LoVo (cell line): ENCODE measurements around the gene CYP27C1.
"Not testable (repeated sequence)": the region's sequence is repeated elsewhere in the genome, so short reads cannot be mapped to it uniquely, and the experiment has no call there.

Source experiments
- DNase-seq: peaks from one replicate; pipeline ENCODE4 v3.0.0-alpha.2; 2016; ENCODE audit warnings: low spot score

Gene CYP27C1

DNA sequence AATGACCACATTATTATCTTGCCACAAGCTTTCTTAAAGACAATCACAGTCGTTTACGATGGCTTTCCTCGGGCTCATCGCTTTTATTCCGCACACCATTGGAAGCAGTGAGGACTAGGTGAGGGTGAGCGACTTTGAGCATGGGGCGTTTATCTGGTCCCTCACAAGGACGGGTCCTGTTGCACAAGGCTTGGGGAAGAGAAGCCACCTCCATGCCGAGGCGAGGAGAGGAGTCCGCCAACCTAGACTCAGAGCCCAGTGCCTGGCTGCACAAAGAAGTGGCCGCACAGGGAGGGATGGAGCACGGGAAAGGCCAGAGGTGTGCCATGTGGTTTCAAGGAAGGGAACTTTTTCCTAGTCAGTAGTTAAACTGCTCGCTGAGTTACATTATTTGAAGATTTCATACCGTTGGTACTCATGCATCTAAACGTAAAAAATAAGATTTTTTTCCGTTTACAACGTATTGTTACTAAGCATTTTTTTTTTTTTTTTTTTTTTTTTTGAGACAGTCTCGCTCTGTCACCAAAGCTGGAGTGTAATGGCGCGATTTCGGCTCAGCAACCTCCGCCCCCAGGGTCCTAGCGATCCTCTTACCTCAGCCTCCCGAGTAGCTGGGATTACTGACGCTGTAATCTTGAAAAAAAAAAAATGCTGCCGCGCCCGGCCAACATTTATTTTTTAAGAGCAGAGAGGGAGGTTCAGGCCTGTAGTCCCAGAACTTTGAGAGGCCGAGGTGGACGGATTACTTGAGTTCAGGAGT lies 849 bp upstream of the CYP27C1 start:
- no peak for DNase-seq

DNA sequence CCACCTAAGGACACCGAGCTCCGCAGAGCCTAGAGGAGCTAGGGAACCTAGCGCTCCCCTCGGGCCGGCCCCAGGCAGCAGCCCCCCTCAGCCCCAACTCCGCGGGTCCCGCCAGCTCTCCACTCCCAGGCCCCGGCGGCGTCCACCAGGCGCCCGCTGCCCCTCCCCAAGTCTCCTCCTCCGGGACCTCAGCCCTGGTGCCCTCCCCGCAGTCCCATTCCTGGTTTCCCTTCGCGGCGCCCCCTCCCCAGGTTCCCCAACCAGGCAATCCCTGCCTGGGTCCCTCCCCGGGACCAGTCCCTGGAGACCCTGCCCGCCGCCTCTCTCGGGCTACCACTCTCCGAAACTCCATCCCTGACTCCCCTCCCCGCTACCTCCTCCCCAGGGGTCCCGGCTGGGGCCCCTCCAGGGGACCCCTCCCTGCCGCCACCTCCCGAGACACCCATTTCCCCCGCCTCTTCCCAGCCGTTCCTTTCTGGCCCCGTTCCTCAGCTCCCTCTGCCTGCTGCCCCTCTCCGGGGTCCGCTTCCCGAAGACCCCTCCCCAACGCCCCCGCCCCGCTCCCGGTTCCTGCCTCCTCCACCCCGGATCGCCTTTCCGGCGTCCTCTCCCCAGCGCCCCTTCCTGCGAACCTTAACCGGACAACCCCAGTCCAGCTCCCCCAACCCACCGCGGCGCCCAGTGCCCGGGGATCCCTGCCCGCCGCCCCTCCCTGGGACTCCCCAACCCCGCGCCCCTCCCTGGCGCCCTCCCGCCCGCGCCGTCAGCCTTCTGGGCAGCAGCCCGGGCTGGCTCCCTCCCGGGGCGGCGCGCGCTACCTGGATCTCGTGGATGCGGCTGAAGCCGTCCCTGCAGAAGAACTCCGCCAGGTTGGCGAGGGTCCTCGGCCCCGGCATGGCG lies 678 bp downstream of the CYP27C1 start:
- peak; percentile 24 for DNase-seq

DNA sequence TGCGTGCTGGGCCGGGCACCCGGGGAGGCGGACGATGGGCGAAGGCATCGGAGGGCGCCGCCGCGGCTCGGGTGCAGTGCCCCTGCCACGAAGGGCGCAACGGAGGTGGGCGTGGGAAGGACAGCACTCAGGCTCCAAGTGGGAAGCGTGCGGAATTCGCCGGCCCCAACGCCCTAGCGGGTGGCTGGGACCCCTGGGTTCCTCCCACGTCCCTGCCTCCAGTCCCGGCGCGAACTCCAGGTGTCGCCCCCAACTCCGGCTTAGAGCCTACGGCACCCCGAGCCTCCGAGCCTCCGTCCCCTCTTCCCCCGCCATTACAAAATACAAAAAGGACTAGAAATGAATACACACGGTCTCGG lies 1.3 kb downstream of the CYP27C1 start:
- no peak for DNase-seq

DNA sequence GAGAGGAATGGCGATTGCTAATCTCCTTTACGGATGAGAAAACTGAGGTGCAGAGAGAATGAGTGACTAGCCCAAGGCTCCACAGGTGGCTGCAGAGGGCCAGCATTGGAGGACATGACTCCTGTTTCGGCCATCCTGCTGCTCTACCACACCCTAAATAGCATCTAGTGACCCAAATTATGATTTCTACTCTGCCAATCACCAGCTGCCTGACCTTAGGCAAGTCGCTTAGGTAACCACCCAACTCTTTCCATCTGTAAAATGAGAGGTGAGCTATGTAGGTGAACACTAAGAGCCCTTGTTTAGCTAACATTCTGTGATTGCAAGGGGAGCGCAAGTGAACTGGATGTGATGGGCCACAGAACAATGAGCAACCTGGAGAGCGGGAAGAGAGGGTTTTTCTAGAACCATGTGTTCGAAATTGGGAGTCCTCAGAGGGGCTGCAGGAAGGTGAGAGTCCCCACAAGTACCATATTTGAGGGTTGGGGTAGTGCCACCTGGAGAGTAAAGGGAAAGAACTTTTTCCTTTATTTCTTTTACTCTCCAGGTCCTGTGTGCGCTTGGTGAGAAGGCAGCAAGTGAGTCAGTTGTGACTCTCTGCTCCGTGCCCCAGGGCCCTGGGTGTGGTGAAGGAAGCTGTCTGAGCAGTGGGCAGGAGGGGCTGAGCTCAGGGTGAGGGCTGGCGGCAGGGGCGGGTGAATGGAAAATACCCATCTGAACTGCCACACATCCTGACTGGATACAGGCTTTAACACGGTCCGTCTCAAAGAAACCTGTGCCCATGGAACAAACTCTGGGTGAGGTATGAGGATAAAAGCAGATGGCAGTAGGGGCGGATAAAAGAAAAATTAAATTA lies 2.4 kb downstream of the CYP27C1 start:
- peak; percentile 58 for DNase-seq

DNA sequence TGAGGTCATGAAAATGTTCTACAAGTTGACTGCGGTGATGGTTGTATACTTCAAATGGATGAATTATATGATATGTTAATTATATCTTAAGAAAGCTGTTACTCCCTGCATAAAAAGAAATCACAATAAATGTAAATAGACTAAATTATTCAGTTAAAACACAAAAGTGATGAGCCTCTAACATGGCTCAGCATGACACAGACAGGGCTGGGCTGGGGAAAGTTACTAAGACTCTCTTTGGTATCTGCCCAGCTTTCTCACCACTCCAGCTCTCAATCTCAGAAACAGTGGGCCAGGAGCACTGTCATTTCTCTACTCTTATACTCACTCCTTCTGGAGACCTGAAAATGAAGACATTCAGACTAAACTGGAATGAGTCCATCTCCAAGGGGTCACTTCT lies 3.5 kb downstream of the CYP27C1 start:
- no peak for DNase-seq

DNA sequence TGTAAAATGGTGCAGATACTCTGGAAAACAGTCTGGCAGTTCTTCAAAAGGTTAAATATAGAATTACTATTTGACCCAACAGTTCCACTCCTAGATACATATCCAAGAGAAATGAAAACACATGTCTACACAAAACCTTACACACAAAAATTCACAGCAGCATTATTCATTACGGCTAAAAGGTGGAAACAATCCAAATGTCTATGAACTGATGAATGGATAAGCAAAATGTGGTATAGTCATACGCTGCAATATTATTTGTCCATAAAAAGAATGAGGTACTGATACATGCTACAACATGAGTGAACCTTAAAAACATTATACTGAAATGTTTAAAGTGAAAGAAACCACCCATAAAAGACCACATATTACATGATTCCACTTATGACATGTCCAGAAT lies 4.0 kb downstream of the CYP27C1 start:
- DNase-seq: no peak

DNA sequence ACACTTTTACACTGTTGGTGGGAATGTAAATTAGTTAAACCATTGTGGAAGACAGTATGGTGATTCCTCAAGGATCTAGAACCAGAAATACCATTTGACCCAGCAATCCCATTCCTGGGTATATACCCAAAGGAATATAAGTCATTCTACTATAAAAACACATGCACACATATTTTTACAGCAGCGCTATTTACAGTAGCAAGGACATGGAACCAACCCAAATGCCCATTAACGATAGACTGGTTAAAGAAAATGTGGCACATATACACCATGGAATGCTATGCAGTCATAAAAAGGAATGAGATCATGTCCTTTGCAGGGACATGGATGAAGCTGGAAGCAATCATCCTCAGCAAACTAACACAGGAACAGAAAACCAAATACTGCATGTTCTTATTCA lies 5.9 kb downstream of the CYP27C1 start:
- not testable (repeated sequence) for DNase-seq

DNA sequence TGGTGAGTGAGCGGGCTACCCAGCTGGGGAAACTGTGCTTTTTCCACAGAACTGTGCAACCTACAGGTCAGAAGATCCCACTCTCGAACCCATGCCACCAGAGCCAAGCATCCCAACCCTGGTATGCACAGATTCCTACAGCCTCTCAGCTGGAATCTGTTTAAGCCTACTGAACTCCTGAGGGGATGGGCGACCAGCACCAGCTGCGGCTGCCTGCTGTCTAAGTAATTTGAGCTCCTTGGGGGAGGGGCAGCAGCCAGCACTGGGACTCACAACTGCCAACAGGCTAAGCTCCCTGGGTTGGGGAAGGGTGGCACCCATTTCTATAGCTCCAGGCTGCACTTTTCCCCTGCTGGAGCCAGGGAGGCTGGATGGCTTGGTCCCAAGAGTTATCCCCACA lies 11.8 kb downstream of the CYP27C1 start:
- no peak for DNase-seq

DNA sequence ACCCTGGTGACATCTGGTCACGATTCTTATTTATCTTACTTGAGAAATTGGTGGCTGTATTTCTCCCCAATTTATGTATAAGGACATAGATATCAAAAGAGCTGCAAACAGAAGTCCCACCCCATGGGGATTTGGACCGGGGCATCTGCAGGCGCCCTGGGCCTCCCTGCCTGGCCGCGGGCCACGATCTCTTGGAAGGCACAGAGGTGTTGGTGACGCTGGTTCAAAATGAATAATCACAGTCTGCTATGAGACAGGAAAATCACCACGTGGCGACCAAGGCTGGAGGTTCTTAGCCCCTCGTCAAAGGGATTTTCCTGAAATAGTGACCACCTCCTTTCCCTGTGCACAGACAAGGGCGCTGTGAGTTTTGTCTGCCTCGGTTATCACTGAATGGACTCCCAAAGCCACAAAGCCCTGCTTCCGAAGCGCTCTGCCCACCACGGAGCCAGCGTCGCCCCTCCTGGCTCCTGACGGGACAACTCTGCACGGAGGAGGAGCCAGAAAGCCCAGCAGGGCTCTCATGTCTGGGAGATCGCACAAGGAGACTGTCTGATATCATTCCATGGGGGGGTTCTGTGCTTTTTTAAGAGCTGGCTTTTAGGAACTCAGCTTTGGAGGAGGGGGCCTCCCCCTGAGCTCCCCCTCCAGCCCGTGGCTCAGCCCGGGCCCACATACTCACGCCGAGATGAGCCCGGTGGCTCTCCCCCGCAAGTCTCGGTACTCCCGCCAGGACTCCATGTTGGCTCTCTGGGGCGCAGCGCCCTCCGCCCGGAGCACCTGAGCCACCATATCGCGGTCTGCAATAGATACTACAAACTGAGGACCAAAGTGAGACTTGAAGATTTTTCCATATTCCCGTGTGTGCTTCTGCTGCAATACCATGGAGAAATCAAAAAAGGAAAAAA lies 14.6 kb downstream of the CYP27C1 start:
- DNase-seq: no peak

DNA sequence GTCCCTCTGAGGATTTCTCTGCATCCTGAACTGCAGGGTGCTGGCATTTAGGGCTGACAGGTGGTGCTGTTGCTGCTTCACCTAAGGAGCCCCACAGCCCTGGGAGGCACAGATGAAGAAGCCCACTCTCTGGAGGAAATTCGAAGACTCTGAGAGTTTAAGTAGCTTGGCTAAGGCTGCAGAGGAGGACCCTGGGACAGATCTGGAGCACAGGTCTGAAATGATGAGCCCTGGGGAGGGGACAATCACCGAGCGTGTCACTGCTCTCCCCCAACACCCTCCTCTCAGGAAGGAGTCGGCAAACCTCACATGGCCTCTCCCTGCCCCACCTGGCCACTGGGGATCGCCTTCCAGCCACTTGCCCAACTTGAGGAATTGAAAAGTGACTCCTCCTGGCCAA lies 18.6 kb downstream of the CYP27C1 start:
- DNase-seq: no peak

DNA sequence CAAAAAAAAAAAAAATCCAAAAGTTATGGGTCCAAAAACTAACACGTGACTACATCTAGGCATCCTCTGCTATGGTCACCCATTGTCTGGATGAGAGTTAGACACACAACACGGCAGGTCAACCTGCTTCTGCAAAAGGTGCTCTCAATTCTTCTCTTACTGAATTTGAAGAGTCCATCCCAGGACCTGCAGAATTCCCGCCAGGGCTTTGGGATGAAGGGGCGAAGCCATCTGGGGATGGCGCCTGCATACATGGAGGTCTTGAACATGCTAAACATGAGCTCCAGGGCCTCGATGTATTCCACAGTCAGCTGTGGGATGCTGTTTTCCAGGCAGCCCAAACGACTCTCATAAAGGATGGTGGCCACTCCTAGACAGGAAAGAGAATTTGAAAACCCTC lies 19.1 kb downstream of the CYP27C1 start:
- no peak for DNase-seq

DNA sequence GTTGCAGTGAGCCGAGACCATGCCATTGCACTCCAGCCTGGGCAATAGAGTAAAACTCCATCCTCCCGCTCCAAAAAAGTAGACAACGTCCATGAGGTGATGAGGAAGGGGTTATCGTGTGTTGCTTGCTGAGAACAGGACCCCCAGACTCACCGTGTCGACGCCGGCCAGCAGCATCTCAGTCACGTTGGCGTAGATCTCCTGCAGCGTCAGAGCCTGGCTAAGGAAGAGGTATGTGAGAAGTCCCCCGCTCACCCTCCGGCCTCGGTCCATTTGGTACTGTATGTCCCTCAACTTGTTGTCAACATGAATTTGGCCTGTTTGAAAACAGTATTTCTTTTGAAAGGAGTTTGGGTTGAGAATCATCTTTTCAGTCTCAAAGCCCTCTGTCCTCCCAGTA lies 20.9 kb downstream of the CYP27C1 start:
- DNase-seq: no peak

DNA sequence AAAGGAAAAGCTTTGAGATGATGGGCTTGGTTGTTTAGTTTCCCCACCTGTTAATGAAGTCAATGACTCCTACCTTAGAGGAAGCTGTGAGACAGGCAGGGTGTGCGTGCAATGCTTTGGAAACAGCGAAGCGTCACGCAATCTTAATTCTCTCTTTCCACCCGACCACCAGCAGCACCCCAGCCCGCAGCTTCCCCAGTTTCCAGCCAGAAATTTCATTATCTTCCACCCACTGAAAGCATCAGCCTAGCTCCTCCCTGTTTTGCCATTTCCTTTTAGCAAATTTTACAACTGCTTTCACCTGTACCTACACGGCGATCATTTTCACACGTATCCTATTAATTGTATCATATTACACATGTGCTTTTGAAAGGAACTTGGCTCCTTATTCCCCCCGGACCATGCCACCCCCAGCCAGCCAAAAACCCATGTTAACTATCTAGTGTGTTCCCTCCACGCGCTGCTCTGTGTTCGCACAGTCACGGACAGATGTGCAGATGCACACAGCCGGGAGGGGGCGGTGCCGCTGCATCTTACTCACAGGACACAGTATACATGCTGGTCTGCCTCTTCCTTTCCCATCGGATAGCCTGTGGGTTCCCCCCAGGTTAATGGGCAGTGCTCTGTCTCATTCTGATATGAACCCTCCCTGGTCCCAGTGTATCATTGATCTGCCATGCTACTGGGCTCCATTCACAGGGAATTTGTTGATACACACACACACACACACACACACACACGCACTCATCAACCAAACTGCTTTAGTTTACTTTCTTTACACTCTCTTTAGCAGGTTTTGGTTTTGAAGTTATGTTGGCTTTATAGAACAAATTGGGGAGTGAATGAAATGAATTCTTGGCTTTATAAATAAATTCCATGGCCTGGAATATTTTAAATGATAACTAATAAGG lies 22.4 kb downstream of the CYP27C1 start:
- peak; percentile 72 for DNase-seq

DNA sequence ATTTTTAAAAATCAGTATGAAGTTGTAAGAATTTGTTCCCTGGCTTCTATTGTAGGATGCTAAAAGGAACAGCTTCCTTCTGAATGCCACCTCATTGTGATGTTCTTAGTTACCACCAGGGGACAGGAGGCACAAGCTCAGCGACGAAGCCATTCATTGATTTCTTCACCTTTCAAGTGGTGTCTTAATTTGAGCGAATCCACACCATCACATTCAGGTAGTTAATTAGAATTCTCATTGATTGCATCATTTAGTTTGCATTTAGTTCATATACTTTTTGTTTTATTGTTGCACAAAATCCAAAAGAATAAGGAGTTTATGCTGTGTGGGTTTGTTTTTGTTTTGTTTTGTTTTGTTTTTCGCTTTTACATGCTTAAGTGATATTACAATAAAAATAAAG lies 23.1 kb downstream of the CYP27C1 start:
- DNase-seq: peak; percentile 70

DNA sequence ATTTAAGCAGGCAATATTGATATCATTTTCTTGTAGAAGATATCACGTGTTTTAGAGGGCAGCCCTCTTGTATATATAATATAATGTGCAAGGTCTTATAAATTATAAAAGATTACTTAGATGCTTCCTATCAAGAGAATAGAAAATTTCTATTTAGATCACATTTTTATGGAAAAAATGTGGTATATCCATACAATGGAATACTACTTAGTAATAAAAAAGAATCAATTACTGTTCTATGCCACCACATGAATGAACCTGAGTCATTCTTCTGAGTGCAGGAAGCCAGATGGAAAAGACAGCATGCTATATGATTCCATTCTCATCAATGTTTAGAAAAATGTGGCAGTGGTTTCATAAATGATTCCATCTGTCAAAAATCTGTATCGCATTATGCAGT lies 23.6 kb downstream of the CYP27C1 start:
- DNase-seq: no peak

DNA sequence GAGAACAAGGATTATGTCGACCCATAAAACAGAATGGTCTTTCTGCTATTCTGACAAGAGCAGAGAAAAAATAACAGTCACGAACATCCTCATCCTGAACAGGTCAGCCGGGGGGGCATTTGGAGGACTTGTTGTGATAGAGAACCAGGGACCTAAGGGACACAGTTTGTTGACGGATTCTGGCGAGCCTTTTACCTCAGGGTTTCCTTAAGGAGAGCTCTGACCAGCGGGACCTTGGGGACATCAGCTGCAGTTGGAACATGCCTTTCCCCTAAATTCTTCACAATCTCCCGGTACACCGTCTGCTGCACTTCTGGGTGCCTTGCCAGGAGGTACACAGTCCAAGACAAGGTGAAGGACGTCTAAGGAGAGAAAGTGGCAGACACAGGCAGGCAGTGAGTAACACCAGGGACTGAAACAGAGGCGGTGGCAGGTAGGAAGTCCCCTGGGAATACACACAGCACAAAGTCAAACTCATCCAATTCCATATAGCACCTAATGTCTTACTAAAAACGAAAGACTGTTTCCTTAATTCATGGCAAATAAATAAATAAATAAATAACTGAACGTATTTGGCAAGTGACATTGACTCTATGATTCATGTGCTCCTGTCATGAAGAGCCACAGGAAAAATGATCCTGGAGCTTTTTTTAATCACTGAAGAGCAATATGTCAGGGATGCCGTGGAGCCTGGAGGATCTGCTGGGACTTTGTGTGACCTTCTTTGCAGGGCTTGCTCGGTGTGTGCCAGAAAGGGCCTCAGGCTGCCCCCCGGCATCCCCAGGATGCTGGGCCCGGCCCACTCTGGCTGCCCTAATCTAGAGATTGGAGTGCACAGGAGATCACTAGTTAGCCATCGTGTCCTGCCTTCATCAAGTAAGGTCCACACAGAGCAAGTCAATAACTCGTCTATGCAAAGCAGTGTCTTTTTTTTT lies 24.7 kb downstream of the CYP27C1 start:
- no peak for DNase-seq

DNA sequence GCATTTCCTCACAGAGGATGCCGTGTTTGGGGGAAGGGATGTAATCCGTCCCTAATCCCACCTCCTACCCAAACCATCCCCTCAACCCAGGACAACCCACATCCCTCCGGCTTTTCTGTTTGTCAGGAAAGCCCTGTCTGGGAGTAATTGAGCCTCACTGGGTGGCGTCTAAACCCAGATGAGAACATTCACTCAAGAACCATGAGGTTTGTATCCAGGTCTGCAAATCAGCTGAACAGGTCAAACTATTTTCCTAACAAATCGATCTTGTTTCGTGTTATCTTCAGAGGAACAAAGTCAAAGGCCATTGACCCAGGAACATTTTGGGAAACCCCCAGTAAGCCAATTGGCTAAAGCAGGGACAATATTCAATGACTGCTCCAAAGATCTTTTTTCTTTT lies 25.7 kb downstream of the CYP27C1 start:
- DNase-seq: no peak

DNA sequence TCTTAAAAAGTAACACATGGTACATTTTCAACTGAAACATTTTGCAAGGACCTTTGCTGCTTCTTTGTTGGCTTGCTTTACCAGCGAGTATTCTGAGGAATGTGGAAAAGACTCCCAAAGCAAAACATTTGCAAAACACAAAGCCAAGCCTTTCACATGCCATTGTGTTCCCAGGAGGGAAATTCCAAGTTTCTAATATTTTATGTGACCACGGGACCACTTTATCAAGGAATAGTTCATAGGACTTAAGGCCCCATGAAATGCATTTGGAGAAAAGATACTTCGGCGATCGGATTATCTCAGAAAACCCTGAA lies 26.2 kb downstream of the CYP27C1 start:
- no peak for DNase-seq

DNA sequence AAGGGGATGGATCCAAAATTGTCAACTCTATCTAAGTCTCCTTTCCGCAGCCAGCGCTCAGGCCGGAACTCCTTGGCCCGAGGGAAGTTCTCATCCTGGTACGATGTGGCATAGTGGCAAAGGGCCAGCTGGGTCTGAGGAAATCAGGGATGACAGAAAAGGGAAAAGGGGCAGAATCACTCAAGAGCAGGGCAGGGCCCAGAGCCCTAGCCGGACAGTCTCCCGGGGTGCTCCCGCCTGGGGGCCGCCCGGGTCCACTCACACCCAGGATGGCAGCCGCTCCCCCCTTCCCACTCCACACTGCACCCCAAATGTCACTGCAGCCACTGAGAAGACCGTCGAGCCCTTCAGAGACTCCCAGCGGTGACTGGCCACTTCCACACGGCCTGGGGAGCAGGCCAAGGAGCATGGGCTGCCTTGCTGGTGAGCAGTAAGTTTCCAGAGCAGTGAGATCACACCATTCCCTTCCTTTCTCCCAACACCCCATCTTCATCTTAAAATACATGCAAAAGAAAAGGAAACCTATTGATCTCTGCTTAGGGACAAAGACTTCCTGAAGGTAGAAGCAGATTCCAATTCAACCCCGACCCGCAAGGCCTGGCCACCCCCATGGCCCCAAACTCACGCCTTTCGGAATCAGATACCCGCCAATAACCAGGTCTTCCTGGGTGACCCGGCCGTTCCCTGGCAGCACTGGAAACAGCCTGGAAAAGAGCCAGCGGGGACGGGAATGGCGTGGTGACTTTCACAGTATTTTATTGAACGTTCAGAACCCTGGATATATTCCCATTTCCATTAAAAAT lies 26.7 kb downstream of the CYP27C1 start:
- no peak for DNase-seq
